Activated CD8-positive, alpha-beta T cell treated with anti-CD3 and anti-CD28 coated beads, Interleukin-2, amount 10 ng/mL, durations not matched to agents 7 days and 5 days (primary cell): ENCODE measurements around the gene RRP36. TPM values are rescaled to one million over a fixed set of nuclear protein-coding genes. Genes with fewer than 3 reads are reported as not detected.

Source experiments
- ATAC-seq: fragments of 150-1000 bp; cut with Tn5 transposase; one replicate; pipeline ENCODE4 v1.10.0; 2021; ENCODE audit warnings: moderate library complexity
- CTCF ChIA-PET: fragments of 350-600 bp; sonication (Branson Sonifier 250); formaldehyde crosslinking; loops from one replicate; lab custom pipeline; 2021; ENCODE audit warnings: antibody characterized with exemption; lab: Charles Lee
- POLR2A ChIA-PET: fragments of 350-600 bp; sonication (Branson Sonifier 250); formaldehyde crosslinking; loops from one replicate; lab custom pipeline; 2021; ENCODE audit warnings: antibody characterized with exemption; lab: Charles Lee
- DNase-seq: peaks from one replicate; pipeline ENCODE4 v3.0.0-alpha.2; 2020
- H3K27ac Mint-ChIP-seq: one replicate; pipeline ENCODE4 v1.8.0; 2021; ENCODE audit warnings: mild to moderate bottlenecking, mixed read lengths
- H3K27me3 Mint-ChIP-seq: one replicate; pipeline ENCODE4 v1.8.0; 2021; ENCODE audit warnings: low read depth, mixed read lengths
- H3K36me3 Mint-ChIP-seq: one replicate; pipeline ENCODE4 v1.8.0; 2021; ENCODE audit warnings: low read depth, mixed read lengths
- H3K4me1 Mint-ChIP-seq: one replicate; pipeline ENCODE4 v1.8.0; 2021; ENCODE audit warnings: low read depth, mixed read lengths
- H3K4me3 Mint-ChIP-seq: one replicate; pipeline ENCODE4 v1.8.0; 2021; ENCODE audit warnings: mild to moderate bottlenecking, mixed read lengths
- H3K9me3 Mint-ChIP-seq: one replicate; pipeline ENCODE4 v1.8.0; 2022; ENCODE audit warnings: mixed read lengths; ENCODE audit not compliant: insufficient read depth
- total RNA-seq, 2 experiments: library from RNA; stranded (reverse); gene quantifications; one replicate each; pipeline ENCODE4 v1.2.3, GENCODE V29; 2021

RRP36 gene
- total RNA-seq, result 10 to 100 TPM; 84.3 to 92.8 TPM

- H3K36me3 Mint-ChIP-seq, result peaks cover 45% of the 10 kb centered on the region
- POLR2A ChIA-PET, result interaction anchor here (0.6 to 2.0 kb wide), 11 partner anchors 11 to 631 kb away, joined by 3 to 7 read pairs (median 5); partner anchors contain the start of genes CNPY3, CUL7, PEX6 and PPP2R5D
- peak; percentile 79 for ATAC-seq
Measured at GRCh38 chr6:43021270-43022047, at the start of gene RRP36. TSS of gene RRP36 (plus strand) at chr6:43021623. CDS start at chr6:43021655, 32 bp downstream.

GRCh38 chr6:42971746-42972327 lies 49.6 kb upstream of the RRP36 start:
- Mint-ChIP-seq H3K9me3 (no peaks in the 10 kb centered on the region), H3K27me3 (no peaks in the 10 kb centered on the region), H3K36me3 (peaks cover 8% of the 10 kb centered on the region), H3K27ac (no peak overlapping the region), H3K4me1 (peaks cover 16% of the 10 kb centered on the region), H3K4me3 (no peak overlapping the region)
- ChIA-PET CTCF (interaction anchor here (1.0 to 1.3 kb wide), 2 partner anchors 12 to 37 kb away, joined by 3 to 4 read pairs; partner anchors contain the start of gene GNMT), POLR2A (interaction anchor here (1.0 to 1.4 kb wide), 2 partner anchors 42 to 81 kb away, joined by 3 read pairs; partner anchors contain the start of genes KLHDC3 and MEA1)
- no peak for DNase-seq
- no peak for ATAC-seq

More at GRCh38 chr6:43021270-43022047, at the start of gene RRP36:
- CTCF ChIA-PET, result interaction anchor here (1.0 to 2.6 kb wide), 7 partner anchors 19 to 122 kb away, joined by 3 to 16 read pairs (median 4); partner anchors contain the start of genes CUL7 and PEX6
- Mint-ChIP-seq H3K4me3 (peak within 1 kb of the TSS; percentile 90), H3K27ac (peak within 1 kb of the TSS; percentile 92), H3K9me3 (no peaks in the 10 kb centered on the region), H3K4me1 (peaks cover 31% of the 10 kb centered on the region), H3K27me3 (no peaks in the 10 kb centered on the region)
- peak; percentile 65 for DNase-seq

GRCh38 chr6:42973926-42974325 lies 47.5 kb upstream of the RRP36 start:
- no peak for DNase-seq
- Mint-ChIP-seq H3K4me1 (peaks cover 21% of the 10 kb centered on the region), H3K27me3 (no peaks in the 10 kb centered on the region), H3K36me3 (peaks cover 20% of the 10 kb centered on the region), H3K27ac (no peak overlapping the region), H3K4me3 (no peak overlapping the region), H3K9me3 (no peaks in the 10 kb centered on the region)
- POLR2A ChIA-PET, result interaction anchor here (0.7 to 2.3 kb wide), 4 partner anchors 8 to 60 kb away, joined by 3 to 9 read pairs (median 3); partner anchors contain the start of gene PPP2R5D
- no peak for ATAC-seq
- CTCF ChIA-PET, result no interaction called here

- Mint-ChIP-seq H3K4me3 (no peak overlapping the region), H3K36me3 (peaks cover 20% of the 10 kb centered on the region), H3K27ac (no peak overlapping the region), H3K9me3 (no peaks in the 10 kb centered on the region), H3K27me3 (no peaks in the 10 kb centered on the region), H3K4me1 (peaks cover 30% of the 10 kb centered on the region)
- DNase-seq, result no peak
- no peak for ATAC-seq
- POLR2A ChIA-PET, result interaction anchor here (2.3 kb wide), 1 partner anchor 9 kb away, joined by 9 read pairs; the partner anchor contains the start of gene PPP2R5D
- CTCF ChIA-PET, result no interaction called here
Measured at GRCh38 chr6:42974919-42975505, 46.4 kb upstream of the RRP36 start.

GRCh38 chr6:42978487-42978838 lies 43.0 kb upstream of the RRP36 start:
- Mint-ChIP-seq H3K4me3 (peak overlapping the region; percentile 85), H3K4me1 (peaks cover 34% of the 10 kb centered on the region), H3K27me3 (no peaks in the 10 kb centered on the region), H3K9me3 (no peaks in the 10 kb centered on the region), H3K27ac (peak overlapping the region; percentile 89), H3K36me3 (peaks cover 20% of the 10 kb centered on the region)
- peak; percentile 27 for DNase-seq
- POLR2A ChIA-PET, result interaction anchor here (0.6 to 3.5 kb wide), 18 partner anchors 10 to 651 kb away, joined by 3 to 46 read pairs (median 4); partner anchors contain the start of genes CNPY3, CUL7, GNMT and GTPBP2
- ATAC-seq, result no peak
- CTCF ChIA-PET, result interaction anchor here (0.6 to 2.1 kb wide), 7 partner anchors 15 to 165 kb away, joined by 3 to 11 read pairs (median 5); partner anchors contain the start of genes CNPY3 and RRP36

DNA sequence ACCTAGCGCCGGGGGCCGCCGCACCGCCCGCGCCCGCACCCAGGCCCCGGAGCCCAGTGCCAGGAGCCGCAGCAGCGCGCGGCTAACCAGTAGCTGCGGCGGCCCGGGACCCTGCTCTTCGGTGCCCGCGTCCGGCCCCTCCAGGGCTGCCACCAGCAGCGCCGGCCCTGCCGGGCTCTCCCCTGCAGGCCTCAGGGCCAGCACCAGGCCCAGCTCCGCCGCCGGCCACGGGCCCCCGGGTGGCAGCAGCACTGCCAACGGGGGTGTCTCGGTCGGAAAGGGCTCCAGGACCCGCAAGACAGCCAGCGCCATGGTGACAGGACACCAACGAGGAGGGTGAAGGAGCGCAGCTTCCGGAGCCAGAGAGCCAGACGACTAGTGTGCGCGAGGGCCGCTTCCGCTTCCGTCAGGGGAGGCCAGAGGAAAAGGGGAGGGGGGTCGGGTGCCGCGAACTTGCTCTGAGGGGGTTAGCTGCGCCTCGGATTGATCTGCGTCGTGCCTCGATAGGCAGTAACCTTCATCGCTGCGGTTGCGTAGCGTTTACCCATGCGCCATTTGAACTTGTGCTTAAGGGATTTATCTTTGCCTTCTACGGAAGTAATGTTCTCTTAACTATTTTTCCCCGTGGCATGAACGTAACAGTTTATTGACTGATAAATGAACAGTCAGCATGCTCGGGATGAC lies 42.4 kb upstream of the RRP36 start, which contains the start of gene PEX6:
TSS of gene PEX6 (minus strand) at position 343 of the 684 bp plus-strand sequence. CDS start at position 312, 31 bp downstream.
- Mint-ChIP-seq H3K27me3 (no peaks in the 10 kb centered on the region), H3K27ac (peak within 1 kb of the TSS; percentile 94), H3K36me3 (peaks cover 16% of the 10 kb centered on the region), H3K4me1 (peaks cover 38% of the 10 kb centered on the region), H3K9me3 (no peaks in the 10 kb centered on the region), H3K4me3 (peak within 1 kb of the TSS; percentile 85)
- ChIA-PET CTCF (interaction anchor here (0.6 to 2.1 kb wide), 8 partner anchors 15 to 194 kb away, joined by 3 to 11 read pairs (median 4); partner anchors contain the start of genes CNPY3 and RRP36), POLR2A (interaction anchor here (0.6 to 3.5 kb wide), 22 partner anchors 9 to 650 kb away, joined by 3 to 46 read pairs (median 4); partner anchors contain the start of genes CNPY3, CUL7, GNMT and GTPBP2)
- ATAC-seq (peak; percentile 90), DNase-seq (peak; percentile 96)

DNA sequence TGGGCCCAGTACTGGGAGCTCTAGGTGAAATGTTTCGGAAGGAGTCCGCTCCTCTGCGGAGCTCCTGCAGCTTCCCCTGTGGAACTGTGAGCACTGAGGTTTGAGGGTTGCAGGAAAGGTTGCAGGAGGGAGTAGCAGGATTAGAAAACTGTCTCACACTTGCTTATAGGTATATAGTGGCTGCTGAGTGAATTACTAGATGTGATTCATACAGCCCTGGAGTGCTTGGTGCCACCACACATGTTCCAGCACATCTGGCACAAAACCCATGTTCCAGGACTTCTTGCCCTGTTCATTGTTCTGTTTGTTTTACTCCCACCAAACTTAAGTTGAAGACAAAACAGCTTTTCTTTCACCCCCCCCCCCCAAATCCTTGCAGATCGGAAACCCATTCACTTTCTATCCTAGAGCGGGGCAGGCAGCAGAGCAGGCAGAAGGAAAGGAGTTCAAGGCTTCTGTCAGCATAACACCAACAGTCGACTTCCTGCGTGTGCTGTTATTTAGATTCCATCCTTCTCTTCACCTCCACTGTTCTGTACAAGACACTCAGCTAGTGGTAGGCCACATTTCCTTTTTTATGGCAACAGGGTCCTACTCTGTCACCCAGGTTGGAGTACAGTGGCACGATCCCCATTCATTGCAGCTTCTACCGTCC lies 41.8 kb upstream of the RRP36 start:
- peaks cover 15% of the 10 kb centered on the region for H3K36me3 Mint-ChIP-seq
- no peaks in the 10 kb centered on the region for H3K27me3 Mint-ChIP-seq
- CTCF ChIA-PET, result interaction anchor here (0.6 to 2.1 kb wide), 5 partner anchors 42 to 193 kb away, joined by 3 to 11 read pairs (median 6); partner anchors contain the start of genes CNPY3 and RRP36
- H3K9me3 Mint-ChIP-seq, result no peaks in the 10 kb centered on the region
- POLR2A ChIA-PET, result interaction anchor here (0.8 to 3.5 kb wide), 17 partner anchors 8 to 650 kb away, joined by 3 to 46 read pairs (median 6); partner anchors contain the start of genes CNPY3, CUL7, GNMT and GTPBP2
- peaks cover 40% of the 10 kb centered on the region for H3K4me1 Mint-ChIP-seq
- peak overlapping the region; percentile 76 for H3K4me3 Mint-ChIP-seq
- ATAC-seq (peak; percentile 15), DNase-seq (peak; percentile 31)
- peak overlapping the region; percentile 94 for H3K27ac Mint-ChIP-seq

DNA sequence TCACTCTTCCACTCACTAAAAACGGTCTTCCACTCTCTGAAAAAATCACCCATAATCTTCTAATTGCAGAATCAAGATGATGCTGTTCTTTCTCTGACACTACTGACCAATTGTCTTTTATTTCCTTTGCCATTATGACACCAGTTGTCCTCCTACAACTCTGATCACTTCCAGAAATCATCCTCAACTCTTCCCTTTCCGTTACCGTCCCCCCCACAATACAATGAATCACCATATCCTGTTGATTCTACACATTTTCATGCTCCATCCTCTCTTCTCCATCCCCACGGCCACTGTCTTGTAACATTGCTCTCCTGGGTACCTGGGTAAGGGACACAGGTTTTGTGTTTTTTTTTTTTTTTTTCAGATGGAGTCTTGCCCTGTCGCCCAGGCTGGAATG lies 39.6 kb upstream of the RRP36 start:
- Mint-ChIP-seq H3K27ac (no peak overlapping the region), H3K9me3 (no peaks in the 10 kb centered on the region), H3K36me3 (peaks cover 22% of the 10 kb centered on the region), H3K27me3 (no peaks in the 10 kb centered on the region), H3K4me3 (no peak overlapping the region), H3K4me1 (peaks cover 47% of the 10 kb centered on the region)
- ATAC-seq (no peak), DNase-seq (no peak)
- CTCF ChIA-PET, result interaction anchor here (1.3 kb wide), 1 partner anchor 32 kb away, joined by 3 read pairs; the partner anchor contains the start of genes KLHDC3 and MEA1
- POLR2A ChIA-PET, result no interaction called here

GRCh38 chr6:42984001-42984923 lies 37.2 kb upstream of the RRP36 start, which contains the start of gene PPP2R5D:
TSS of gene PPP2R5D (plus strand) at chr6:42984570. CDS start at chr6:42984678, 108 bp downstream.
- Mint-ChIP-seq H3K27me3 (no peaks in the 10 kb centered on the region), H3K4me1 (peaks cover 51% of the 10 kb centered on the region), H3K9me3 (no peaks in the 10 kb centered on the region), H3K27ac (peak within 1 kb of the TSS; percentile 90), H3K4me3 (peak within 1 kb of the TSS; percentile 88), H3K36me3 (peaks cover 20% of the 10 kb centered on the region)
- ChIA-PET CTCF (interaction anchor here (0.7 to 4.0 kb wide), 10 partner anchors 20 to 322 kb away, joined by 3 to 16 read pairs (median 4); partner anchors contain the start of genes CNPY3 and CUL7), POLR2A (interaction anchor here (0.6 to 3.9 kb wide), 16 partner anchors 9 to 396 kb away, joined by 3 to 27 read pairs (median 4); partner anchors contain the start of genes BICRAL, CNPY3, CUL7 and KLHDC3)
- ATAC-seq (peak; percentile 96), DNase-seq (peak; percentile 99)
